Neural cell (in vitro differentiated cells): Measurements from ENCODE around the gene PTPRG. TPM values are rescaled to one million over a fixed set of nuclear protein-coding genes. Genes with fewer than 3 reads are reported as not detected.

Source experiments
- H2AFZ ChIP-seq: fragments of 200-600, 300-800 bp; sonication (generic), shearing (Covaris generic); 2 replicates; pipeline ENCODE4 v1.6.0; 2014; ENCODE audit warnings: low read depth, mild to moderate bottlenecking, antibody characterized with exemption, low read length, moderate library complexity
- H3F3A ChIP-seq: fragments of 200-600 bp; shearing (Covaris generic); 2 replicates; pipeline ENCODE4 v1.6.1; 2016; ENCODE audit warnings: mild to moderate bottlenecking, moderate library complexity, mixed read lengths, antibody characterized with exemption, low read length; ENCODE audit not compliant: insufficient read depth, poor library complexity, severe bottlenecking
- H3K27ac ChIP-seq: fragments of 200-600, 300-800 bp; sonication (generic), shearing (Covaris generic); 2 replicates; pipeline ENCODE4 v1.5.1; 2014; ENCODE audit warnings: mild to moderate bottlenecking, low read length, moderate library complexity
- H3K27me3 ChIP-seq: fragments of 300-800, 200-600 bp; sonication (generic), shearing (Covaris generic); 2 replicates; pipeline ENCODE4 v1.6.0; 2014; ENCODE audit warnings: mild to moderate bottlenecking, low read depth, low read length, moderate library complexity; ENCODE audit not compliant: insufficient read depth
- H3K36me3 ChIP-seq: fragments of 300-800, 200-600 bp; sonication (generic), shearing (Covaris generic); 2 replicates; pipeline ENCODE4 v1.5.1; 2014; ENCODE audit warnings: mild to moderate bottlenecking, antibody characterized with exemption, low read length, moderate library complexity; ENCODE audit not compliant: insufficient read depth
- H3K4me2 ChIP-seq: fragments of 300-800, 200-600 bp; sonication (generic), shearing (Covaris generic); 2 replicates; pipeline ENCODE4 v1.6.0; 2014; ENCODE audit warnings: mild to moderate bottlenecking, low read length
- H3K4me3 ChIP-seq: fragments of 300-800, 200-600 bp; sonication (generic), shearing (Covaris generic); 2 replicates; pipeline ENCODE4 v1.5.1; 2014; ENCODE audit warnings: mild to moderate bottlenecking, low read length, moderate library complexity
- H3K79me2 ChIP-seq: fragments of 200-600 bp; shearing (Covaris generic); replicated peaks from 2 replicates; pipeline ENCODE4 v1.6.0; 2014; ENCODE audit warnings: mild to moderate bottlenecking, low read length, moderate library complexity; ENCODE audit not compliant: insufficient read depth
- H3K9ac ChIP-seq: fragments of 300-800, 200-600 bp; sonication (generic), shearing (Covaris generic); 2 replicates; pipeline ENCODE4 v1.6.1; 2016; ENCODE audit warnings: mild to moderate bottlenecking, low read length, mixed read lengths
- H3K9me2 ChIP-seq: fragments of 200-600 bp; shearing (Covaris generic); 2 replicates; pipeline ENCODE4 v1.6.1; 2016; ENCODE audit warnings: mild to moderate bottlenecking, low read length, mixed read lengths; ENCODE audit not compliant: insufficient read depth
- H3K9me3 ChIP-seq: fragments of 200-600, 300-800 bp; sonication (generic), shearing (Covaris generic); 2 replicates; pipeline ENCODE4 v1.6.1; 2016; ENCODE audit warnings: mild to moderate bottlenecking, mixed run types, low read length, moderate library complexity, mixed read lengths
- H4K20me1 ChIP-seq: fragments of 200-600 bp; shearing (Covaris generic); 2 replicates; pipeline ENCODE4 v1.6.1; 2016; ENCODE audit warnings: mild to moderate bottlenecking, mixed run types; ENCODE audit not compliant: insufficient read depth
- EP300 ChIP-seq: fragments of 450-650 bp; conservative IDR thresholded peaks from 2 replicates; pipeline ENCODE4 v1.6.1; 2014; ENCODE audit warnings: antibody characterized with exemption, mild to moderate bottlenecking, moderate library complexity; ENCODE audit not compliant: poor library complexity, severe bottlenecking
- EZH2 ChIP-seq: fragments of 200-600, 300-800 bp; shearing (Covaris generic), sonication (generic); IDR thresholded peaks from 2 replicates; pipeline ENCODE4 v1.6.1; 2014; ENCODE audit warnings: antibody characterized with exemption, low read length, borderline replicate concordance, mild to moderate bottlenecking; ENCODE audit not compliant: insufficient read depth, poor library complexity, severe bottlenecking
- MXI1 ChIP-seq: fragments of 450-650 bp; conservative IDR thresholded peaks from 2 replicates; pipeline ENCODE4 v1.6.1; 2014; ENCODE audit warnings: antibody characterized with exemption, mild to moderate bottlenecking; ENCODE audit not compliant: poor library complexity, severe bottlenecking
- POLR2AphosphoS5 ChIP-seq: IDR thresholded peaks from 2 replicates; pipeline ENCODE4 v1.6.1; 2012
- RAD21 ChIP-seq: fragments of 450-650 bp; conservative IDR thresholded peaks from 2 replicates; pipeline ENCODE4 v1.6.1; 2014; ENCODE audit warnings: antibody characterized with exemption, mild to moderate bottlenecking, moderate library complexity
- SMC3 ChIP-seq: fragments of 450-650 bp; conservative IDR thresholded peaks from 2 replicates; pipeline ENCODE4 v1.6.1; 2014; ENCODE audit warnings: antibody characterized with exemption, mild to moderate bottlenecking, moderate library complexity; ENCODE audit not compliant: poor library complexity
- TAF1 ChIP-seq: IDR thresholded peaks from 2 replicates; pipeline ENCODE4 v1.6.1; 2012; ENCODE audit warnings: low read depth
- polyA plus RNA-seq: library from polyadenylated mRNA; depleted of rRNA; stranded (reverse); fragments of >200 nt; gene quantifications from 2 replicates; pipeline ENCODE4 v1.2.3, GENCODE V29; 2014
- TF ChIP-seq, protein P1 (sequence below): fragments of 450-650 bp; IDR thresholded peaks from 2 replicates; pipeline ENCODE4 v1.5.1; 2014; ENCODE audit warnings: antibody characterized with exemption, mild to moderate bottlenecking, moderate library complexity; ENCODE audit not compliant: poor library complexity, severe bottlenecking
- TF ChIP-seq, protein P2 (sequence below): IDR thresholded peaks from 2 replicates; pipeline ENCODE4 v1.6.1; 2012; ENCODE audit warnings: borderline replicate concordance

Gene PTPRG
- polyA plus RNA-seq, 1 donor from 2014 or later: 33.1 TPM

DNA sequence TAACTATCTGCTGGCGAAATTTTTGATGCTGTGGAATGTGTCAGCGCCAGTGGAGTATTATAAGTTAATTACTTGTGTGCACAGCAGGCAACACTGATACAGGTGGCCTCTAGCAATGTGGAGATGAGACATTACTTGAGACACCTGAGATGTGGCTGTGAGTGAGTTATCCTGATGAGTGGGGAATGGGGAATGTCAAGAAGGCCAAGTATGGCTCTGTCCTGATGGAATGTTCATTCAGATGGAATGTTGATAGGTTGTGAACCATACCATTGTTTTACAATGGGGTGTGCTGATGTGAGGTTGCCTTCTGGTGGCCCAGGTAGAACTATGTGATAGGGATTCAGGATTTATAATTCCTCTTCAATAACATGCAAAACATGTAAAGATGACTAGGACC is 404.8 kb downstream of the PTPRG start:
- no peaks in the 10 kb centered on the region for H3K36me3 ChIP-seq
- H3F3A ChIP-seq: no peaks in the 10 kb centered on the region
- H2AFZ ChIP-seq: no peak overlapping the region
- no peaks in the 10 kb centered on the region for H3K9me2 ChIP-seq
- H4K20me1 ChIP-seq: no peaks in the 10 kb centered on the region
- no peak overlapping the region for H3K27ac ChIP-seq
- H3K4me2 ChIP-seq: no peak overlapping the region
- H3K9ac ChIP-seq: no peak overlapping the region
- no peak overlapping the region for H3K4me3 ChIP-seq
- TF ChIP-seq MXI1: no peak
- no peak for TF ChIP-seq EZH2
- no peak for TF ChIP-seq TAF1
- TF ChIP-seq RAD21: no peak
- no peak for TF ChIP-seq SMC3
- TF ChIP-seq, protein P1, sequence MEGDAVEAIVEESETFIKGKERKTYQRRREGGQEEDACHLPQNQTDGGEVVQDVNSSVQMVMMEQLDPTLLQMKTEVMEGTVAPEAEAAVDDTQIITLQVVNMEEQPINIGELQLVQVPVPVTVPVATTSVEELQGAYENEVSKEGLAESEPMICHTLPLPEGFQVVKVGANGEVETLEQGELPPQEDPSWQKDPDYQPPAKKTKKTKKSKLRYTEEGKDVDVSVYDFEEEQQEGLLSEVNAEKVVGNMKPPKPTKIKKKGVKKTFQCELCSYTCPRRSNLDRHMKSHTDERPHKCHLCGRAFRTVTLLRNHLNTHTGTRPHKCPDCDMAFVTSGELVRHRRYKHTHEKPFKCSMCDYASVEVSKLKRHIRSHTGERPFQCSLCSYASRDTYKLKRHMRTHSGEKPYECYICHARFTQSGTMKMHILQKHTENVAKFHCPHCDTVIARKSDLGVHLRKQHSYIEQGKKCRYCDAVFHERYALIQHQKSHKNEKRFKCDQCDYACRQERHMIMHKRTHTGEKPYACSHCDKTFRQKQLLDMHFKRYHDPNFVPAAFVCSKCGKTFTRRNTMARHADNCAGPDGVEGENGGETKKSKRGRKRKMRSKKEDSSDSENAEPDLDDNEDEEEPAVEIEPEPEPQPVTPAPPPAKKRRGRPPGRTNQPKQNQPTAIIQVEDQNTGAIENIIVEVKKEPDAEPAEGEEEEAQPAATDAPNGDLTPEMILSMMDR: no peak
- no peak for TF ChIP-seq EP300
- no peak for TF ChIP-seq POLR2AphosphoS5
- H3K27me3 ChIP-seq: no peaks in the 10 kb centered on the region
- no peaks in the 10 kb centered on the region for H3K9me3 ChIP-seq
- H3K79me2 ChIP-seq: no peaks in the 10 kb centered on the region

DNA sequence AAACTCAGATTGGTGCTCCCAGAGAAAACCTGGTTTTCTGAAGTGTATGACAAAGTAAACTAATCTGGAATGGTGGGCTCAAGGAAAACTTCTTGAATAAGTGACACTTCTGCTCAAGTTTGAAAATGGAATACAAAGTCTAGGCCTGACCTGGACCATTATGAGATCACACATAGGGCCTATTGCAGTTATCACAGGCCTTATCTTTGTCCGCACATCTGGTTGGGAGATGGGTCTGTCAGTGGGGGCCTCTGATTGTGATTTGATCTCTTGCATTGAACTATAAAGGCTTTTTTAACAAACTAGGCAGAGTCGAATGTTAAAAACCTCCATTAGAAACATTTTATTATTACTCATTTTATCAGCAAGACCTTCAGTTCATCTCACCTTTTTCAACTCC is 405.6 kb downstream of the PTPRG start:
- no peaks in the 10 kb centered on the region for H4K20me1 ChIP-seq
- H3K27me3 ChIP-seq: no peaks in the 10 kb centered on the region
- no peaks in the 10 kb centered on the region for H3F3A ChIP-seq
- H3K9me3 ChIP-seq: no peaks in the 10 kb centered on the region
- TF ChIP-seq EZH2 (no peak), EP300 (no peak)
- TF ChIP-seq, protein P2, sequence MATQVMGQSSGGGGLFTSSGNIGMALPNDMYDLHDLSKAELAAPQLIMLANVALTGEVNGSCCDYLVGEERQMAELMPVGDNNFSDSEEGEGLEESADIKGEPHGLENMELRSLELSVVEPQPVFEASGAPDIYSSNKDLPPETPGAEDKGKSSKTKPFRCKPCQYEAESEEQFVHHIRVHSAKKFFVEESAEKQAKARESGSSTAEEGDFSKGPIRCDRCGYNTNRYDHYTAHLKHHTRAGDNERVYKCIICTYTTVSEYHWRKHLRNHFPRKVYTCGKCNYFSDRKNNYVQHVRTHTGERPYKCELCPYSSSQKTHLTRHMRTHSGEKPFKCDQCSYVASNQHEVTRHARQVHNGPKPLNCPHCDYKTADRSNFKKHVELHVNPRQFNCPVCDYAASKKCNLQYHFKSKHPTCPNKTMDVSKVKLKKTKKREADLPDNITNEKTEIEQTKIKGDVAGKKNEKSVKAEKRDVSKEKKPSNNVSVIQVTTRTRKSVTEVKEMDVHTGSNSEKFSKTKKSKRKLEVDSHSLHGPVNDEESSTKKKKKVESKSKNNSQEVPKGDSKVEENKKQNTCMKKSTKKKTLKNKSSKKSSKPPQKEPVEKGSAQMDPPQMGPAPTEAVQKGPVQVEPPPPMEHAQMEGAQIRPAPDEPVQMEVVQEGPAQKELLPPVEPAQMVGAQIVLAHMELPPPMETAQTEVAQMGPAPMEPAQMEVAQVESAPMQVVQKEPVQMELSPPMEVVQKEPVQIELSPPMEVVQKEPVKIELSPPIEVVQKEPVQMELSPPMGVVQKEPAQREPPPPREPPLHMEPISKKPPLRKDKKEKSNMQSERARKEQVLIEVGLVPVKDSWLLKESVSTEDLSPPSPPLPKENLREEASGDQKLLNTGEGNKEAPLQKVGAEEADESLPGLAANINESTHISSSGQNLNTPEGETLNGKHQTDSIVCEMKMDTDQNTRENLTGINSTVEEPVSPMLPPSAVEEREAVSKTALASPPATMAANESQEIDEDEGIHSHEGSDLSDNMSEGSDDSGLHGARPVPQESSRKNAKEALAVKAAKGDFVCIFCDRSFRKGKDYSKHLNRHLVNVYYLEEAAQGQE: no peak
- no peaks in the 10 kb centered on the region for H3K79me2 ChIP-seq
- no peak overlapping the region for H3K4me2 ChIP-seq
- H3K9me2 ChIP-seq: no peaks in the 10 kb centered on the region
- H3K9ac ChIP-seq: no peak overlapping the region
- H3K36me3 ChIP-seq: no peaks in the 10 kb centered on the region
- H3K27ac ChIP-seq: no peak overlapping the region
- H2AFZ ChIP-seq: no peak overlapping the region
- no peak overlapping the region for H3K4me3 ChIP-seq

DNA sequence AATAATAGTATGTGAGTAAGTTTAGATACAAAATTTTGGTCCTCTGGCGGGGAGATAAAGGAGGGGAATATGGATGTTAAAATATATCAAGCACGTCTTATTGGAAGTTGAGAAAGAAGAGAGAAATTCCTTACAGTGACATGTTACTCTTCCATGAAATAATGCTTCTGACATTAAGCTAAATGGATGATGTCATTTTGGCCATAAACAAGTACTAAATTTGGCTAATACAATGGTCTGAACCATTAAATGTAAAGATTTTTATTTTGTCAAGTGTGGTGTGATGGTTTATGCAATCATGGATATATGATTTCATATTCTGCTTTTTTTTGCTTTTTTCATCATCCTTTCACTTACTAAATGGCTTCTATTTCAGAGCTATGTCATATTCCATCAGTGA is 406.6 kb downstream of the PTPRG start:
- no peak overlapping the region for H3K4me2 ChIP-seq
- no peaks in the 10 kb centered on the region for H4K20me1 ChIP-seq
- no peaks in the 10 kb centered on the region for H3F3A ChIP-seq
- H3K79me2 ChIP-seq: no peaks in the 10 kb centered on the region
- H3K36me3 ChIP-seq: no peaks in the 10 kb centered on the region
- no peak overlapping the region for H3K9ac ChIP-seq
- no peak overlapping the region for H3K27ac ChIP-seq
- no peaks in the 10 kb centered on the region for H3K9me2 ChIP-seq
- no peak for TF ChIP-seq SMC3
- no peak for TF ChIP-seq MXI1
- TF ChIP-seq POLR2AphosphoS5: no peak
- no peak for TF ChIP-seq TAF1
- TF ChIP-seq EZH2: no peak
- no peak for TF ChIP-seq RAD21
- TF ChIP-seq, protein P1: no peak
- no peaks in the 10 kb centered on the region for H3K9me3 ChIP-seq
- no peaks in the 10 kb centered on the region for H3K27me3 ChIP-seq
- H2AFZ ChIP-seq: no peak overlapping the region
- no peak overlapping the region for H3K4me3 ChIP-seq
